Posterior cingulate gyrus (tissue), 11 donors: ENCODE data around the gene TTC33.
A peak's percentile ranks its signal among the peaks of the same experiment; 100 is the strongest.
"Not testable (repeated sequence)": the region's sequence is repeated elsewhere in the genome, so short reads cannot be mapped to it uniquely, and the experiment has no call there.

Experiments
- DNase-seq, 10 donors: peaks; one replicate each; pipeline versions ENCODE4 v3.0.0 to v3.0.0-alpha.2; 2020 to 2021; ENCODE audit warnings: mixed read lengths in 3 of 10
- intact Hi-C: fragments of 100-400 bp; cut with DNase I; formaldehyde crosslinking; loops from one replicate; pipeline ENCODE4 v1.15.1; 2023

TTC33 gene

DNA sequence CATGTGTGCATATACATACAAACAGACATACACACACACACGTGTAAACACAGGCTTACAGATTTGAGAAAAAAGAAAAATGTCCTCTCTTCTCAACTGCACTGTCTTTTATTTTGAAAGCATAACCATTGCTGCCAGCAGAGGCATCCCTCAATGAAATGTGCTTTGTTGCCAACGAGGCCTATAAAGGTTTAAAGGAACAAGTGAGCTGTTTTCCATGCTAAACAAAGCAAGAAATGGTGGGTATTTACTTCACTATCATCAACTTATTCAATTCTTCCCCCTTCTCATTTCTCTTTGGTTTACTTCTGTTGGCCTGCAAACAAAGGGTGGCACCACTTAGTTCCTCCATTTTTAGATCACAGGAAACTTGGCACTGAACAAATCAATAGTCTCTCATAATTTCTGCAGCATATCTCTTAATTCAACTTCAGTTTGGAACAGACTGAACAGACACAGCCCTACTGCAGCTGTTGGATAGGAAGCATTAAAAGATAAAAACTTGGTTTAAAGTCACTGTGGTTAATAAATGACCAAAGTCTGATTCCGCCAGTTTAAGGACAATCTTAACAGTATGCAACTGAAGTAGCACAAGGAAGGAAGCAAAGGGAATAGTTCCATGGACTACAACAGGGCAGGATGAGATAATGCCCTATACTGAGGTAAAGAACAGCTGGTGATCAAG, 21.7 kb downstream of the TTC33 start:
- intact Hi-C loops: no loop called here
- DNase-seq: no peak

DNA sequence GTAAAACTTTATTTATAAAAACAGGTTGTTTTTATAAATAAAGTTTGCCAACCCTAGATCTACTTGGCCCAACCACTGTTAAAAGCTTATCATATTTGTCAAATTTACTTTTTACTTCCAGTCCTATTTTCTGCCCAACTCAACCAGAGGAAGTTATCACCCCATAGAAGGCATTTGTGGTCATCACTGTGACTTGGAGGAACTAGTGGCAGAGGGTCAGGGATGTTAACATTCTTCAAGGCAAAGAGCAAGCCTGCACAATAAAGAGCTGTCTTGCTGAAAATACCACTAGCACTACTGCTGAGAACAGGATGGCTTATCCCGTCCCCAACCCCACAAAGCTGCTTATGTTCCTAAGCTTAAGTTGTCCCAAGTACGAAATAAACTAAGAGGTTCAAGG, 22.3 kb downstream of the TTC33 start:
- intact Hi-C loops: no loop called here
- no peak for DNase-seq

DNA sequence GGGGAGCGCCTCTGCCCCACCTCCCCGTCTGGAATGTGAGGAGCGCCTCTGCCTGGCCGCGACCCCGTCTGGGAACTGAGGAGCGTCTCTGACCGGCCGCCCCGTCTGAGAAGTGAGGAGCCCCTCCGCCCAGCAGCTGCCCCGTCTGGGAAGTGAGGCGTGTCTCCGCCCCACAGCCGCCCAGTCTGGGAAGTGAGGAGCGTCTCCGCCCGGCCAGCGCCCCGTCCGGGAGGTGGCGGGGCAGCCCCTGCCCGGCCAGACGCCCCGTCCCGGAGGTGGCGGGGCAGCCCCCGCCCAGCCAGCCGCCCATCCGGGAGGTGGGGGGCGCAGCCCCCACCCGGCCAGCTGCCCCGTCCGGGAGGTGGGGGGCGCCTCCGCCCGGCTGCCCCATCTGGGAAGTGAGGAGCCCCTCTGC, 33.3 kb downstream of the TTC33 start:
- intact Hi-C loops: not testable (repeated sequence)
- peak in 1 of 10 donors; percentile 83 for DNase-seq

DNA sequence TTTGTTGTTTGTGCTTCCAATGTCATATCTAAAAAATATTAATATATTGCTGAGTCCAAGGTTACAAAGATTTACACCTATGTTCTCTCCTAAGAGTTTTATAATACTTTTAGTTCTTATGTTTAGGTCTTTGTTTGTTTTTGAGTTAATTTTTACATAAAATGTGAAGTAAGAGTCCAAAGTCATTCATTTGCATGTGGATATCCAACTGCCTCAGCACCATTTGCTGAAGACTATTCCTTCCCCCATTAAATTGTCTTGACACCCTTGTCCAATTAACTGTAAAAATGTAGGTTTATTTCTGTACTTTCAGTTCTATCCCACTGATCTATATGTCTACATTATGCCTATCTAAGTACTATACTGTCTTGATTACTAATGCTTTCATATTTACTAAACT, 35.7 kb downstream of the TTC33 start:
- no peak for DNase-seq
- intact Hi-C loops: no loop called here

DNA sequence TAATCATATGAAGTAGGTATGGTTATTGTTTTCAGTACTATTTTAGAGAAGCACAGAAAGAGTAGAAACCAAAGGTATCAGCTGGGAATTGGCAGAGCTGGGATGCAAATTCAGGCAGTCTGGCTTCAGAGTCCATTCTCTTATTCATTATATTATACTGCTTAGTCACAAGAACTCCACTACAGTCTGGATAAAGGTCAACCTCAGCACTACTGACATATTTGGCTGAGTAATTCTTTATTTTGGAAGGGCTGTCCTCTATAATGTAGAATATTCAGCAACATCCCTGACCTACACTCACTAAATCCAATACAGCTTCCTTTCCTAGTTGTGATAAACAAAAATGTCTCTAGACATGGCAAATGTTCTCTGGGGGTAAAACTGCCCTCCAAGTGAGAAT, 38.5 kb downstream of the TTC33 start:
- intact Hi-C loops: no loop called here

DNA sequence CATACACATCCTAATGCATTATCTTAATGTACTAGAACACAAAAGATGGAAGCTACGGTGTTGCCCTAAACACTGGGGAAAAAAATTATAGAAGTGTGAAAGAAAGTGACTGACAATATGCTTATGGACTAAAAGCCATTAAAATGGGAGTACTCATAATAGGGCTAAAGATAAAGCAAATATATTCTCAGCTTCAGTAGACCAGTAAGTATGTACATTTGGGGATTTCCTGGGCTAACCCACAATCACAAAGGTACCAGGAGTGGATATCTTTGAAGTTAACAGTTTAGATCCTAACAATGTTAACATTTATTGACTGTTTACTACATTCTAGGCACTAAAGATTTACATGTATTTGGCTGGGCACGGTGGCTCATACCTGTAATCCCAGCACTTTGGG, 39.2 kb downstream of the TTC33 start:
- DNase-seq: no peak
- intact Hi-C loops: no loop called here

More for the DNA sequence above, 38.5 kb downstream of the TTC33 start:
- no peak for DNase-seq

DNA sequence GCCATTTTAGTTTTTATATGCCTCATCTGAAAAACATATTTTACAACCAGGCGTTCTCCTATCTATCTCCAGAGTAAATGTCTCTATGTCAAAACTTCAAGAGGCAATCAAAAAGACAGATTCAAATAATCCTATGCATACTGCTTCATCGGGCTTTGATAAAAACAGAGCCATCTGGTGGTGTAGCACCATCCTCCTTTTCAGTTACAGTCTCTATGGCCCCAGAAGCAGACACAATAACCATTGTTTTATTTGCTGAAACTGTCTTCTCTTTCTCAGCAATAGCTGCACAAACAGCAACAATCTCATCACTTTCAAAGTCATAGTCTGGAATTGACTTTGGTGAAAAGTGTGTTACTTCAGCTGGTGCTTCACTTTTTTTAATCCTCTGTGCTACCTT, 39.8 kb downstream of the TTC33 start:
- intact Hi-C loops: no loop called here
- DNase-seq: peak in 1 of 10 donors; percentile 12

DNA sequence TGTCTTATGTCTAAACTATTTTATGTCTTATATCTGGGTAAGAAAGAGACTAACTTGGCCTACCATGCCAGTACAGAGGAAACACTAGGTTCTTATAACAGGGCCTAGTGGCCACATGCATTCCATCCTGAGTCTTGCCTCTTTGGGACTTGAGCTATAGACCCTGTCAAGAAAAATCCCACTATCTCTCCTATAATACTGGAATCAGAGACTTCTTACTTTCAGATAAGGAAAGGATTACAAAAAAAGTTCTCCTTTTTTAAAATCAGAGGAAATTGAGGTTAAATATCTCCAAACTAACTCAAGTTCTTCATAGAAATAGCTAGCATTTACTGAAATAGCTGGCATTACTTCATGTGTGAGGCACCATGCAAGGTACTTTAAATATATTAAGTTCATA, 41.8 kb downstream of the TTC33 start:
- DNase-seq: no peak
- intact Hi-C loops: no loop called here

DNA sequence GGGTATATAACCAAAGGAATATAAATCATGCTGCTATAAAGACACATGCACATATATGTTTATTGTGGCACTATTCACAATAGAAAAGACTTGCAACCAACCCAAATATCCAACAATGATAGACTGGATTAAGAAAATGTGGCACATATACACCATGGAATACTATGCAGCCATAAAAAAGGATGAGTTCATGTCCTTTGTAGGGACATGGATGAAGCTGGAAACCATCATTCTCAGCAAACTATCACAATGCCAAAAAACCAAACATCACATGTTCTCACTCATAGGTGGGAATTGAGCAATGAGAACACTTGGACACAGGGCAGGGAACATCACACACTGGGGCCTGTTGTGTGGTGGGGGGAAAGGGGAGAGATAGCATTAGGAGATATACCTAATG, 45.2 kb downstream of the TTC33 start:
- intact Hi-C loops, DNase-seq: not testable (repeated sequence)

DNA sequence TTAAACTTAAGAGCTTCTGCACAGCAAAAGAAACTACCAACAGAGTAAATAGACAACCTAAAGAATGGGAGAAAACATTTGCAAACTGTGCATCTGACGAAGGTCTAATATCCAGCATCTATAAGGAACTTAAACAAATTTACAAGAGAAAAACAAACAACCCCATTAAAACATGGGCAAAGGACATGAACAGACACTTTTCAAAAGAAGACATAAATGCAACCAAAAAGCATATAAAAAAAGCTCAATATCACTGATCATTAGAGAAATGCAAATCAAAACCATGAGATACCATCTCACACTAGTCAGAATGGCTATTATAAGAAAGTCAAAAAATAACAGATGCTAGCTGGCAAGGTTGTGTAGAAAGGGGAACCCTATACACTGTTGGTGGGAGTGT, 50.3 kb downstream of the TTC33 start:
- intact Hi-C loops, DNase-seq: not testable (repeated sequence)

DNA sequence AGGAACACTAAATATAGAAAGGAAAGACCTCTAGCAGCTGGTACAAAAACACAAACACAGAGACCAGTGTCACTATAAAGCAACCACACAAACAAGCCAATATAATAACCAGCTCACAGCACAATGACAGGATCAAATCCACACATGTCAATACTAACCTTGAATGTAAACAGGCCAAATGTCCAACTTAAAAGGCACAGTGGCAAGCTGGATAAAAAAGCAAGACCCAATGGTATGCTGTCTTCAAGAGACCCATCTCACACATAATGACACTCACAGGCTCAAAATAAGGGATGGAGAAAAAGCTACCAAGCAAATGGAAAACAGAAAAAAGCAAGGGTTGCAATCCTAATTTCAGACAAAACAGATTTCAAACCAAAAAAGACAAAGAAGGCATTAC, 53.7 kb downstream of the TTC33 start:
- intact Hi-C loops: not testable (repeated sequence)

DNA sequence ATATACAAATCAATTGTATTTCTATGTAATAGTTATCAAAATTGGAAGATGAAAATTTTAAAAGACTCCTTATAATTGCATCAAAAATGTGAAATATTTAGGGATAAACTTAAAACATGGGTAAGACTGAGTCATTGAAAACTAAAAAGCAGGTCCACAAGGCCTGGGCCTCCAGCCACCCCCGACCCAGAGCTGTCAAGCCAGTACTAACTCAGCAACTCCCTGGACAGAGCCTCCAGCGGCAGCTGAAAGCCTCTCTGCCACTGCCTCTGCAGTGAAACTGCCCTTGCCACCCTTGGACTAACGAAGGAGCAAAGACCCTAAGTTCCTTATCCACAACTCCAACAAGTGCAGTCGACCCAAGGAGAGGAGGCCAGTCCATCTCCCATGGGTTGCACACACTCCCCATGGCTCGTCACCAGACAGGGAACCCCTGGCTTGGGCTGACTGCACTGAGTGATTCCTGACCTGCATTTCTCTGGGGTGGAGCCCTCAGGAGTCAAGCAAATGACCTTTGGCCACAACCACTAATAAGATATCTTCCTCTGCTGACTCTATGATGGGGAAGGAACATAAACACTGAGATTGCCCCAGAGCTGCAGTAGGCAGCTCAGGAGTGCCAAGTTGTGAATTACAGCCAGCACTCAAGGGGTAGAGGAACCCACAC, 55.5 kb downstream of the TTC33 start:
- intact Hi-C loops: no loop called here

More for the DNA sequence above, 53.7 kb downstream of the TTC33 start:
- DNase-seq: not testable (repeated sequence)

DNA sequence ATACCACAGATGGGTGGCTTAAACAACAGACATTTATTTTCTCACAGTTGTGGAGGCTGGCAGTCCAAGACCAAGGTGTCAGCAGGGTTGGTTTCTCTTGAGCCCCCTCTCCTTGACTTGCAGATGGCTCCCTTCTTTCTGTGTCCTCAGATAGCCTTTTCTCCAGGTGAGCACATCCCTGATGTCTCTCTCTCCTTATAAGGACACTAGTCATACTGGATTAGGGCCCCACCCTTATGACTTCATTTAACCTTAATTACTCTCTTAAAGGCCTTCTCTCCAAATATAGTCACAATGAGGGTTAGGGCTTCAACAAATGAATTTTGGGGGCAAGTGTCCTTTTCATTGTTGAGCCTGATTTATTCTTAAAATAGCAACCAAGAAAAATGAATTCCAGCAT, 61.3 kb downstream of the TTC33 start:
- no peak for DNase-seq
- intact Hi-C loops: no loop called here

More for the DNA sequence above, 55.5 kb downstream of the TTC33 start:
- peak in 1 of 10 donors; percentile 74 for DNase-seq

DNA sequence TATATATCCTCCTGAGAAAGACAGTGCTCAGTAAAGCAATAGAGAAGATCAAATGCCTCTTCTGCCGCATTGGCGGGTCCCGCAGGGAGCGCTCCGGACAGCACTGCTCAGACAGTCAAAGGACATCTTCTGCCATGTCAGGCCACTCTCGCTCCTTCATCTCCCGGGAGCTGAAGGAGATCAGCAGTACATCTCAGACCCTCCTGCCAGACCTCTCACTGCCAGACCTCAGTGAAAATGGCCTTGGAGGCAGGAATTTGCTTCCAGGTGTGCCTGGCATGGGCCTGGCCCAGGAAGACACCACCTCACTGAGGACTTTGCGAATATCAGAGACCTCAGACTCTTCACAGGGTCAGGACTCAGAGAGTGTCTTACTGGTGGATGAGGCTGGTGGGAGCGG, 63.9 kb downstream of the TTC33 start:
- intact Hi-C loops: no loop called here
- peak in 2 of 10 donors; percentile 48 to 52 for DNase-seq

DNA sequence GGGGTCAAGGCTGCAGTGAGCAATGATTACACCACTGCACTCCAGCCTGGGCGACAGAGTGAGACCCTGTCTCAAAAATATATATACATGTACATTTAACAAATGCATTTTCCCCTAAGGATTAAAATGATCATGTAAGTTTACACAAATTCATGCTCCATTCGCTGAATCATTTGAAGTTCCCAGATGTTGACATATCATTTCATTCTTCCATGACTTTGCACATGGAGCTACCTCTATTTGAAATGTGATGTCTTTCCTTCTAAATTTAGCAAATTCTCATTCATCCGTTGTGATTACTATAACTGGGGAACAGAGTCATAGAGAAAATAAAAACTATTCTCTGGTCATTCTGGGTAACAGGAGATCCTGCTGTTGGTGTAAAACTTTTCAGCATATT, 65.5 kb downstream of the TTC33 start:
- DNase-seq: no peak
- intact Hi-C loops: no loop called here

DNA sequence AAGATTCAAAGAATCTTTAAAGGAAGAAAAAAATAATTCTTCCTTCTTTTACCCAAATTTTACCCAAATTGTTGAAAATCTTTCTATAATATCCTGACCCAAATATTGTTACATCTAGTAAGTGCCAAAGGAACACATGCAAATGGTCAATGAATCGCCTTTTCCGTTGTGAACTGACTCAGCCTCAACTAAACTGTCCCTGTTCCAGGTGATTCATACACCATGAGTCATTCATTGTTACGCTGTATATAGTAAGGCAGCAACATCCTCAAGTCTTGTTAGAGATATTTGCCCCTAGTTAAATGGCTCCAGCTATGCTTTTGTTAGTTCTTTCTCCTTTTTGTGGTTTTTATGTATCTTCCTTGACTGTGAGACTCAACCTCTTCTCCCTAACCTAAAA, 66.3 kb downstream of the TTC33 start:
- intact Hi-C loops: loop anchor here (2.0 kb wide), 2 partner anchors 975 to 1111 kb away; no protein-coding TSS in a partner anchor
- DNase-seq: no peak

DNA sequence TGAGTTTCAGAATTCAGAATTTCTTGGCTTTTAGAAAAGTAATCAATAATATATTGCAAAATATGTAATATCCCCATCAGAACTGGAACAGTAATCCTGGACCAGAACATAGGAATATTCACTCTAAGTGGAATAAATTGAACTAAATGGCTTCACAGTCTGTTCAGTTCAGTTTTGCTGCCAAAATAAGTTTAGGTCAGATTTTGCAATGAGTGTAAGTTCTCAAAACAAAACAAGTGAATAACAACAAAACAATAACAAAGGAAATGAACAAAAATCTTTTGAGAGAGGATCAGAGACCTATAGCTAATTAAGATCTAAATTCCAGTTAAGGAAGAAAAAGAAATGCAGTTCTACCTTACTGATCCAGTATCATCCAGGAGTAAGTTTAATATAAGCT, 66.8 kb downstream of the TTC33 start:
- intact Hi-C loops: loop anchor here (1.0 to 2.0 kb wide), 3 partner anchors 740 to 1110 kb away; no protein-coding TSS in a partner anchor
- no peak for DNase-seq

DNA sequence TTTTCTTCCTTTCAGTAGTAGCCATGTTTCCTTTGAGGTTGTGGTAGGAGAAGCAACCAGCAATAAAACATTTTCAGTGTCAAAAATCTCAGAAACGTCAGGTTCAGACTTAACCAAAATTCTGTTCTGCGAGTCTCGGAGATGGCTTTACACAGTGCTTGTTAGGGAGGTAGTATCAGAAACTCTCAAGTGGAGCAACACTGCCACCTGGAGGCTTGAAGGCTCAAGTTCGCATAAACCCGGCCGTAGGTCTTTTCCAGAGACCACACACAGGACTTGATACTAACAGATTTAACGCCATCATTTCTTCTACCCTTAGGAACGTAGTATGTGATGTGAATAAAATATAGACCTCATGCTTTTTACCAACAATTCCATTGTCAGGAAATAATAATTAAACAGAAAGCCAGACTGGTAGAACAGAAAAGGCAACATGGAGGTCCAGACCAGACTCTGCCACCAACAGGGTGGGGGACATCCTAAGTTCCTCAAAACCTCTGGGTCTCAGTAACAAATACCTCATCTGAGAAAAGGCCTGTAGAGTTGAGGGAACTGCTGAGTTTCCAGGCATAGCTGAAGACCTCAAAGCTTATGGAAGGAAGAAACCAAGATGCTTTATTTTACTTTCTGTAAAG, 67.5 kb downstream of the TTC33 start:
- intact Hi-C loops: loop anchor here (1.0 to 2.0 kb wide), 3 partner anchors 739 to 1109 kb away; no protein-coding TSS in a partner anchor

DNA sequence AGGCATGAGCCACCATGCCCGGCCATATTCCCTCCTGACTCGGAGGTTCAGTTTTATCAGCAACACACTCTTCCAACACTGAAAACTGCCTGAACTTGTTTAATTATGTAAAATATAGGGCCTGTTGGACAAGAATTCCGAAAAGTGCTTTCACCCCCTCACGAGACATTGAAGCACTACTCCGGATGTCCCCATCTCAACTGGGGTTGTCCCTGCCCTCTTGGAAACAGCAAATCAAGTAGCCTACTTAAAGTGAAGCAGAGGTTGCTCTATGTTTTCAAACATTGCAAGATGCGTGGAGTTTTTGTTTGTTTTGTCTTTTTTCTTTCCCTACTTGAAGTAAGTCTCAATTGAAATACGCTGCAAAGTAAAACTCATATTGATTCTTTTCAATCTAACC, 68.4 kb downstream of the TTC33 start:
- intact Hi-C loops: no loop called here
- no peak for DNase-seq

More for the DNA sequence above, 67.5 kb downstream of the TTC33 start:
- DNase-seq: peak; percentile 61 to 96 (median 84)

DNA sequence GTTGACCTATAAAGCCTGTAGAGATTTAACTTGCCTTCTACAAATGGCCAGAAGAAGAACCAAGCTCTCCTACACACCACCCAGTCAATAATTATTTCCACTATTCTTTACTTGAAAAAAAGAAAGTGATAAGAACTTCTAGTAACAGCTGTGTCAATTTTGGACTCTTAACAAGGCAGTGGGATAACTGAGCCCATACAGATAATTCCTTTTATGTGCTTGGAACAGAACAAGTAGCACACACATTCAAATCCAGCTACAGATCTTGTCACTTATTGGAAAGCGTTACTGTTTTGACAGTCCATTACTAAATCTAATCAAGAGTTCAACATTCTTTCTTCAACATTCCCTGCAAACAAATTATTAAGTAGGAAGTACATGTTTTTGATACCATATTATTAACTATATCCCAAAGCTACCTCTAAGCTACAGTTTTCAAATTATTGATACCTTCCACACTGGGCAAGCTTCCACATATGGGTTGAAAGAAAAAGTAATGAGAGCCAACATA, 69.7 kb downstream of the TTC33 start:
- intact Hi-C loops: no loop called here
- no peak for DNase-seq

DNA sequence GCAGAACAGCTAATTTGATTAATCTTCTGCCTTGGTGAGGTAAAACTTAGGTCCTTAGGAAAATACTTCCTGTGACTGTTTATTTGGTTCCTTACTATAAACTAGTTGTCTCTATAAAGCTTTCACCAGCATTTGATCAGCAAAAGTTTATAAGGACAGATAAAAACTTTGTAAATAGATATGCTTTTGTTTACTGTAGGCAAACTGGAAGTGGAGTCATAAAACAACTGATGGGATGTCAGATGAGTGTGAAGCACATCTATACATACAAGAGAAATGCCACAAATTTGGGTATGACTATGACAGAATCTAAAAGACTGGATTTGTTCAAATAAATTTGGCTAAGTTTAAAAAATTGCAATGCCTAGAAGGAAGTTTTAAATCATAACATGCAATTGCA, 70.6 kb downstream of the TTC33 start:
- DNase-seq: no peak
- intact Hi-C loops: no loop called here
